Esophagus squamous epithelium (tissue), 4 donors: ENCODE results near the gene ZNF43.
"Not testable (repeated sequence)": the region's sequence is repeated elsewhere in the genome, so short reads cannot be mapped to it uniquely, and the experiment has no call there.

Source experiments
- CTCF ChIP-seq, 6 experiments: fragments of 450-650 bp in 4 of 6; fragments of 200-600 bp in 2 of 6; sonication (generic) in 2 of 6; IDR thresholded peaks; one replicate each; pipeline ENCODE4 v1.5.1; 2016 to 2019; ENCODE audit warnings: antibody characterized with exemption in 6 of 6, mild to moderate bottlenecking in 4 of 6, moderate library complexity in 4 of 6
- POLR2A ChIP-seq, 4 donors: fragments of 450-650 bp; IDR thresholded peaks; one replicate each; pipeline ENCODE4 v1.6.1; 2017; ENCODE audit warnings: antibody characterized with exemption in 4 of 4, mild to moderate bottlenecking in 4 of 4, moderate library complexity in 3 of 4

GRCh38 chr19:21766705-21767064, 69.3 kb downstream of the ZNF43 start:
- not testable (repeated sequence) for TF ChIP-seq CTCF, POLR2A (IDR thresholded peaks at IDR 0.05)
